ENCODE data around the gene DCDC1.

The DCDC1 gene

DNA sequence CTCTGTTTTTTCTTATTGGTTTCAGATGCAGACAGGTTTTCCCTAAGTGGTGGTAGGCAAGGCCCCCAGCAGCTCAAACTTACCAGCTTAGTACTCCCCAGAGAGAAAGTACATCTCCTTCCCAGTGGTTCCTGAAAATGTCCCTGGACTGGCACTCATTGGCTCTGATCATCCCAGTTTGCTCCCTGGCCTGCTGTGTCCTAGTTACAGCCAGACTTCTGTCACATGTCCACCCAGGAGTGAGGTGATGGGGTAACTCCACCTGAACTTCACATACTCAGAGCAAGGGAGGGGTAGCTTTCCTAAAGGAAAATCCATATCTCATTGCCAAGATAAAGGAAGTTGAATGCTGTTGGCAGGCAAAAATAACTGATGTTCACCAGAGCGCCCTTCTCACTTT, 546.4 kb downstream of the DCDC1 start:
- no peak overlapping the region for H3K27ac ChIP-seq (ENCODE audit: low read depth, low read length)

GRCh38 chr11:30821438-30821965, 548.0 kb downstream of the DCDC1 start:
- no peak overlapping the region for H3K4me3 ChIP-seq (ENCODE audit: low read length)
- H3K9ac ChIP-seq (ENCODE audit: low read length): no peak overlapping the region
- no peak overlapping the region for H4K8ac ChIP-seq (ENCODE audit: low read depth, low read length)
- no peaks in the 10 kb centered on the region for H3K4me1 ChIP-seq (ENCODE audit: control insufficient read depth, low read depth, low read length)
- H3K56ac ChIP-seq (ENCODE audit: low read length): no peak overlapping the region
- no peak for DNase-seq
- H3K36me3 ChIP-seq (ENCODE audit: control insufficient read depth, insufficient read depth, low read length): no peaks in the 10 kb centered on the region
- WGBS (ENCODE audit: extremely low coverage, insufficient coverage, low lambda C conversion rate): no CpG with 5 or more reads among the region's 3 CpGs
- H3K27ac ChIP-seq (ENCODE audit: low read depth, low read length): no peak overlapping the region
- no peak overlapping the region for H2AK5ac ChIP-seq (ENCODE audit: low read length)
- H3K4ac ChIP-seq (ENCODE audit: low read depth, low read length): no peak overlapping the region
- no peak overlapping the region for H3K4me2 ChIP-seq (ENCODE audit: low read length)
- no peaks in the 10 kb centered on the region for H3K79me1 ChIP-seq (ENCODE audit: low read length)
- no peak overlapping the region for H3K23ac ChIP-seq (ENCODE audit: low read length)
- H3K18ac ChIP-seq (ENCODE audit: low read length): no peak overlapping the region
- H3K79me2 ChIP-seq (ENCODE audit: control insufficient read depth, insufficient read depth, low read length): no peaks in the 10 kb centered on the region
- no peaks in the 10 kb centered on the region for H3K27me3 ChIP-seq (ENCODE audit: insufficient read depth, low read length, poor library complexity)
- no peak overlapping the region for H2BK5ac ChIP-seq (ENCODE audit: low read length)
- no peak overlapping the region for H4K5ac ChIP-seq (ENCODE audit: low read length)
- H2BK15ac ChIP-seq (replicated peaks; ENCODE audit: low read depth): no peak overlapping the region
- no peak overlapping the region for H2BK120ac ChIP-seq (ENCODE audit: low read depth, low read length)

More for the DNA sequence above, 546.4 kb downstream of the DCDC1 start:
- Histone ChIP-seq H2BK5ac (ENCODE audit: low read length) (no peak overlapping the region), H3K79me1 (ENCODE audit: low read length) (no peaks in the 10 kb centered on the region), H3K23ac (ENCODE audit: low read length) (no peak overlapping the region), H3K18ac (ENCODE audit: low read length) (no peak overlapping the region), H3K27me3 (ENCODE audit: insufficient read depth, low read length, poor library complexity) (no peaks in the 10 kb centered on the region), H3K56ac (ENCODE audit: low read length) (no peak overlapping the region), H4K5ac (ENCODE audit: low read length) (no peak overlapping the region), H2BK120ac (ENCODE audit: low read depth, low read length) (no peak overlapping the region), H3K4me1 (ENCODE audit: control insufficient read depth, low read depth, low read length) (no peaks in the 10 kb centered on the region), H2BK15ac (replicated peaks; ENCODE audit: low read depth) (no peak overlapping the region), H3K9ac (ENCODE audit: low read length) (no peak overlapping the region), H3K4me2 (ENCODE audit: low read length) (no peak overlapping the region), H4K8ac (ENCODE audit: low read depth, low read length) (no peak overlapping the region), H3K4me3 (ENCODE audit: low read length) (no peak overlapping the region), H2AK5ac (ENCODE audit: low read length) (no peak overlapping the region), H3K36me3 (ENCODE audit: control insufficient read depth, insufficient read depth, low read length) (no peaks in the 10 kb centered on the region), H3K79me2 (ENCODE audit: control insufficient read depth, insufficient read depth, low read length) (no peaks in the 10 kb centered on the region), H3K4ac (ENCODE audit: low read depth, low read length) (no peak overlapping the region)
- no peak for DNase-seq
- no CpG with 5 or more reads among the region's 1 CpG for WGBS (ENCODE audit: extremely low coverage, insufficient coverage, low lambda C conversion rate)

- Histone ChIP-seq H3K4me2 (ENCODE audit: low read length) (no peak overlapping the region), H2BK120ac (ENCODE audit: low read depth, low read length) (no peak overlapping the region), H3K4me1 (ENCODE audit: control insufficient read depth, low read depth, low read length) (no peaks in the 10 kb centered on the region), H2BK5ac (ENCODE audit: low read length) (no peak overlapping the region), H3K27me3 (ENCODE audit: insufficient read depth, low read length, poor library complexity) (no peaks in the 10 kb centered on the region), H3K4me3 (ENCODE audit: low read length) (no peak overlapping the region), H3K79me1 (ENCODE audit: low read length) (no peaks in the 10 kb centered on the region), H3K18ac (ENCODE audit: low read length) (no peak overlapping the region), H3K27ac (ENCODE audit: low read depth, low read length) (no peak overlapping the region), H3K9ac (ENCODE audit: low read length) (no peak overlapping the region), H2BK15ac (replicated peaks; ENCODE audit: low read depth) (no peak overlapping the region), H3K23ac (ENCODE audit: low read length) (no peak overlapping the region), H4K8ac (ENCODE audit: low read depth, low read length) (no peak overlapping the region), H3K79me2 (ENCODE audit: control insufficient read depth, insufficient read depth, low read length) (no peaks in the 10 kb centered on the region), H4K5ac (ENCODE audit: low read length) (no peak overlapping the region), H2AK5ac (ENCODE audit: low read length) (no peak overlapping the region), H3K56ac (ENCODE audit: low read length) (no peak overlapping the region), H3K36me3 (ENCODE audit: control insufficient read depth, insufficient read depth, low read length) (no peaks in the 10 kb centered on the region), H3K4ac (ENCODE audit: low read depth, low read length) (no peak overlapping the region)
- peak; percentile 10 for DNase-seq
- WGBS (ENCODE audit: extremely low coverage, insufficient coverage, low lambda C conversion rate): no CpG with 5 or more reads among the region's 2 CpGs
Measured at GRCh38 chr11:30818721-30819120, 550.8 kb downstream of the DCDC1 start.

DNA sequence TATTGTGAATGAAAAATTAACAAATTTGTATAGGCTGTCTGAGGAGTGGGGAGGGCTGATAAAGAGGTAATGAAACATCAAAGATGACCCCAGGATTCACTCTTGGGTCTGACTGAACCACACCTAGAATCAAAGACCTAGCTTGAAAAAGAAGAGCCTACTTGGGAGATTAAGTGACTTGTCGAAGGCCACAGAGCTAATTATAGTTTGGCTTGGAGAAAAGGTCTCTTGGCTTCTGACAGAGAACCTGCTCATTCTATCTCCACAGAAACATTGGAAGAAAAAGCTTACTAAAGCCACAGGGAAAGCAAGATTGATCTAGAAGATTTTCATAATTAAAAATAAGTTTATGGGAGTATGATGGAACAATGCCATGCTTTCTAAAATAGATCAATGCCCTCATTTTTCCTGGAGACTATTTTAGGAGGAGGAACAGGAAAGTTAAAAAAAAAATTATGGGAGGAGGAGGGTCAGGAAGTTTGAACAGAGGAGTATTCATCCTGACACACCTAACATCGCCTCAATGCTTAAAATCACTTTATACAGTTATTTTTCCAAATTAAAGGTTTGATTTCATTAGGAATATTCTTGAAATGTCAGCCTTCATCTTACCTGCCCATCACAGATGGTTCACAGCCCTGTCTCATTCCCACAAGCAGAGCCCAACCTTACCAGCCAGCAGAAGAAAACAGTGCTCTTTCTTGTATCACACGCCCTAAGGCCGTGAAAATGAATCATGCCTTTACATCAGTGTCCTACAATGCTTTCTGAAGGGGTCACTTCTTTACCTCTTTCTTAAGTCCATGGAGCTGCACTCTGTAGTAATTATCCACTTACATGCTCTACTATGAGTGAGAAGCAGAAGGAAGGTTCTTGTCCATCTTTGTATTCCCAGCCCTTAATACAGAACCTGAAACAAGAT, 552.3 kb downstream of the DCDC1 start:
- Histone ChIP-seq H3K23ac (ENCODE audit: low read length) (no peak overlapping the region), H3K56ac (ENCODE audit: low read length) (no peak overlapping the region), H3K9ac (ENCODE audit: low read length) (no peak overlapping the region), H3K27me3 (ENCODE audit: insufficient read depth, low read length, poor library complexity) (no peaks in the 10 kb centered on the region), H2BK5ac (ENCODE audit: low read length) (no peak overlapping the region), H3K18ac (ENCODE audit: low read length) (no peak overlapping the region), H2BK120ac (ENCODE audit: low read depth, low read length) (no peak overlapping the region), H4K5ac (ENCODE audit: low read length) (no peak overlapping the region), H3K4ac (ENCODE audit: low read depth, low read length) (no peak overlapping the region), H3K79me1 (ENCODE audit: low read length) (no peaks in the 10 kb centered on the region), H3K4me1 (ENCODE audit: control insufficient read depth, low read depth, low read length) (no peaks in the 10 kb centered on the region), H3K27ac (ENCODE audit: low read depth, low read length) (no peak overlapping the region), H3K4me3 (ENCODE audit: low read length) (no peak overlapping the region), H3K79me2 (ENCODE audit: control insufficient read depth, insufficient read depth, low read length) (no peaks in the 10 kb centered on the region), H2BK15ac (replicated peaks; ENCODE audit: low read depth) (no peak overlapping the region), H2AK5ac (ENCODE audit: low read length) (no peak overlapping the region), H3K36me3 (ENCODE audit: control insufficient read depth, insufficient read depth, low read length) (no peaks in the 10 kb centered on the region), H4K8ac (ENCODE audit: low read depth, low read length) (no peak overlapping the region), H3K4me2 (ENCODE audit: low read length) (no peak overlapping the region)
- DNase-seq: no peak
- WGBS (ENCODE audit: extremely low coverage, insufficient coverage, low lambda C conversion rate): no CpG with 5 or more reads among the region's 4 CpGs

DNA sequence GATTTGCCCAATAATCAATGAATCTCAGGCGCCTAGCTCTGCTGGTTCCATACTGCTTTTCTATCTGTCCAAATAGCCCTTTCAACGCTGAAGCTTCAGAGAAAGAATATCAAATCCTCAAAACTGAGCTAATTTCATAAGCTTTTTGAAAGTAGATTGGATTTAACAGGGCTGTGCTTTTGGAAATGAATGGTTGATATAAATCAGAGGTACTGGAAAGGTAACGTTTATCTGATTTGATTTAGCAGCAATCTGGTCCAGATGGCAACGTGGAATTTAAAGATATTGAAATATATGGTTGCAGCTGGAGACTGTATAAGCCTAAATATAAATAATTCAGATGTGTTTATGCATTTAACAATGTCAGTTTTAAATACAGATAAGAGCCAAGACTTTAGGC, 553.9 kb downstream of the DCDC1 start:
- H4K5ac ChIP-seq (ENCODE audit: low read length): no peak overlapping the region

More for the DNA sequence above, 553.9 kb downstream of the DCDC1 start:
- Histone ChIP-seq H3K4me2 (ENCODE audit: low read length) (no peak overlapping the region), H3K36me3 (ENCODE audit: control insufficient read depth, insufficient read depth, low read length) (no peaks in the 10 kb centered on the region), H2AK5ac (ENCODE audit: low read length) (no peak overlapping the region), H2BK120ac (ENCODE audit: low read depth, low read length) (no peak overlapping the region), H2BK5ac (ENCODE audit: low read length) (no peak overlapping the region), H3K4me3 (ENCODE audit: low read length) (no peak overlapping the region), H3K18ac (ENCODE audit: low read length) (no peak overlapping the region), H3K27ac (ENCODE audit: low read depth, low read length) (no peak overlapping the region), H3K23ac (ENCODE audit: low read length) (no peak overlapping the region), H3K79me1 (ENCODE audit: low read length) (no peaks in the 10 kb centered on the region), H3K4me1 (ENCODE audit: control insufficient read depth, low read depth, low read length) (no peaks in the 10 kb centered on the region), H3K79me2 (ENCODE audit: control insufficient read depth, insufficient read depth, low read length) (no peaks in the 10 kb centered on the region), H3K4ac (ENCODE audit: low read depth, low read length) (no peak overlapping the region), H4K8ac (ENCODE audit: low read depth, low read length) (no peak overlapping the region), H3K56ac (ENCODE audit: low read length) (no peak overlapping the region), H3K9ac (ENCODE audit: low read length) (no peak overlapping the region), H2BK15ac (replicated peaks; ENCODE audit: low read depth) (no peak overlapping the region), H3K27me3 (ENCODE audit: insufficient read depth, low read length, poor library complexity) (no peaks in the 10 kb centered on the region)
- no peak for DNase-seq
- no CpG with 5 or more reads among the region's 4 CpGs for WGBS (ENCODE audit: extremely low coverage, insufficient coverage, low lambda C conversion rate)
